GM12892 (cell line): ENCODE data around the gene GRK3.

Experiments used
- DNase-seq: peaks from one replicate; pipeline ENCODE4 v3.0.0; 2011; ENCODE audit not compliant: insufficient read length
- FAIRE-seq: peaks from 2 replicates; lab custom pipeline; 2011; peaks lifted over from hg19 to GRCh38; lab: Jason Lieb, UNC
- POLR2A ChIP-seq: IDR thresholded peaks from 2 replicates; pipeline ENCODE4 v1.6.1; 2011; ENCODE audit warnings: low read depth, low read length, control low read depth
- POLR2AphosphoS5 ChIP-seq: IDR thresholded peaks from 2 replicates; pipeline ENCODE4 v1.6.1; 2011; ENCODE audit warnings: low read depth, low read length, control low read depth
- TAF1 ChIP-seq: IDR thresholded peaks from 2 replicates; pipeline ENCODE4 v1.6.1; 2011; ENCODE audit warnings: low read depth, mild to moderate bottlenecking, control low read depth, low read length, borderline replicate concordance

Gene GRK3

GRCh38 chr22:25709758-25710157 is 145.3 kb downstream of the GRK3 start:
- no peak for TF ChIP-seq TAF1
- no peak for TF ChIP-seq POLR2A
- no peak for TF ChIP-seq POLR2AphosphoS5
- DNase-seq (no peak), FAIRE-seq (no peak)

DNA sequence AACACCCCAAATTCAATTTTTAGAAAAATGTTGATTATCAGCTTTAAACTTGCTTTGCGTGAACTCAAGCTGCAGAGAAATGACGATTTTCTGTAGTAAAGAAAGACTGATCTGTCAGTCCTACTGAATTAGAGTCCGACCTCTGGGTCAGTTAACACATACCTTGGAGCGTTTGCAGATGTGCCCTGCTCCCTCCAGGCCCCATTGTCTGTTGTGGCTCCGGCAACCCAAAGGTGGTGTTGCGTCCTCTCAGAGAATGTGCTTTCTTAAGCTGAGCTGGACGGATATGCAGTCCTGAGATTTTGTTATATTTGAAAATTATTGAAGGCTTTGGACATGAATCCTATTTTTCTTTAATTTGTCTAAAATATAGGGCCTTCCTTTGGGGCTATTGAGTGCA is 146.0 kb downstream of the GRK3 start:
- DNase-seq (no peak), FAIRE-seq (no peak)
- no peak for TF ChIP-seq POLR2AphosphoS5
- TF ChIP-seq TAF1, result no peak
- no peak for TF ChIP-seq POLR2A

DNA sequence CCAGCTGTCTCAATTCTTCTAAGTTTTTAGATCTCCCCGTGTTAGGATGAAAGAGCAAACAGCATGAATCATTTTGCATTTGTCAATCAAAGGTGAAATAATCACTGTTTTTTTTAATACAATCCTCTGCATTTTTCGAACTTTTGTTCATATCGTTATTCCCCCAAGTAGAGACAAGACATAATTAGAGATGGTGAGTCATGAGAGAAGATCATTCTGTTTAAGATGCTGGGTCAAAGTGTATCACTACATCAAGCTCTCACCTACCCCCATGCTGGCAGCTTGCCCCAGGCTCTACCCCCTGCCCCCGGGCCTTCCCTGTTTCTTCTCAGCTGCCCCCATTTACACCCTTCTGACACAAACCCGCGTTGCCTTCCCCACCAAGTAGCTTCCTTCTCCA is 147.0 kb downstream of the GRK3 start:
- DNase-seq (no peak), FAIRE-seq (no peak)
- TF ChIP-seq TAF1, result no peak
- no peak for TF ChIP-seq POLR2A
- TF ChIP-seq POLR2AphosphoS5, result no peak

DNA sequence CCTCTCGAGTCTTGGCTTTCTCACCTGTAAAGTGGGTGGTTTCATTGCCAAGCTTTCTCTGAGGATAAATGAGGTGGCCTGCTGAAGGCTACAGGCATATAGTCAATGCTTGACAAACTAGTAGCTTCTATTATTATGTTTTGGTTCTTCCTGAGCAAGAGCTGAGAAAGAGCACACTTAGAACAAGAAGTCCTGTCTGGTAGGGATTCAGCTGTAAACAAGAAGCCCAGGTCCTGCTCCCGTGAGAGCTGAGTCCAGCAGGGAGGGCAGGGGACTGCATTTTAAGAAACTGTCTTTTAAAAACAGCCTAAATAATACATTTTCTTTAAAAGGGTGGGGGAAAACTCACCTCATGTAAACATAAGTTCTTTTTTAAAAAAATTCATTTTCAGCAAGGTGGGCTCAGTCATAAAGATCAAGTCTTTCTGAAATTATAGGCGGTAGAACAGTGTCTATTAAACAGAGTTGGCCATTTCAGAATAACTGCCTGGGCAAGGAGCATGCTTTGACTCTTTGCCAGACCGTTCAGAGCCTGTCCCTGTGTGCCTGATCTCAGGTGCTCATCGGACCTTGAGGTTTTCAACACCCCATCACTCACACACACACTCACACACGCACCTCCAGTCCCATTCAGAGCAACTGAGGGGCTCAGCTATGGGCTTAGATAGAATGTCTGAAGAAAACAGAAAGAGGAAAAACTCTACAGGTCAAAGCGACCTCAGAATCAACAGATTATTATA is 148.4 kb downstream of the GRK3 start:
- DNase-seq (no peak), FAIRE-seq (no peak)
- TF ChIP-seq TAF1 (no peak), POLR2A (no peak), POLR2AphosphoS5 (no peak)

GRCh38 chr22:25714070-25714469 is 149.6 kb downstream of the GRK3 start:
- no peak for FAIRE-seq
- TF ChIP-seq POLR2AphosphoS5, result no peak
- no peak for TF ChIP-seq TAF1
- no peak for TF ChIP-seq POLR2A
- DNase-seq, result no peak

- TF ChIP-seq TAF1 (no peak), POLR2A (no peak), POLR2AphosphoS5 (no peak)
- FAIRE-seq (no peak), DNase-seq (no peak)
These were observed 150.3 kb downstream of the GRK3 start for GRCh38 chr22:25714739-25715138.

- no peak for FAIRE-seq
- TF ChIP-seq POLR2AphosphoS5 (no peak), TAF1 (no peak), POLR2A (no peak)
- no peak for DNase-seq
These were observed 152.2 kb downstream of the GRK3 start for GRCh38 chr22:25716637-25717036.

DNA sequence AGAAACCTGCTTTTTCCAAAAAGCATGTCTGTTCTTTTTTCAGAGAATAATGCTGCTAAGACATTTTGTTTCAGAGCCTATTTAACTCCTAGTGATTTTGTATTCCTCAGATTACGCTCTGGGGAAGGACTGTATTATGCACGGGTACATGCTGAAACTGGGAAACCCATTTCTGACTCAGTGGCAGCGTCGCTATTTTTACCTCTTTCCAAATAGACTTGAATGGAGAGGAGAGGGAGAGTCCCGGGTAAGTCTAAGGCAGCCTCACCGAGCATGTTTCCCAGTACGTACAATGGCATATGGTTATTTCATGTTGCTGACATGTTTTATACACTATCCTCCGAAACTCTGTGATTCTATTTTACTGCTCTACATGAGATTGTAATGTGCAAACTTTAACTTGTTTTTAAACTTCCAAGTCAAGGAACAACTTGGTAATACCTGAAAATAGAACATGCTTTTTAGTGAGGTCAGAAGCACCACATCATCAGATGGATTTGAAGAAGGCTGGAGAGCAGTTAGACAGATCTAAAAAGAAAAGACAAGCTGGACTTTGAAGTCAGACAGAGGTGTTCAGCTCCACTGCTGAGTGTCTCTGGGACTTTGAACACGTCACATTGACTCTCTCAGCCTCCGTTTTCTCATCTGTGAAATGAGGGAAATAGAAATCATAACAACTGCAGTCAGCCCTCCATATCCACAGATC is 153.8 kb downstream of the GRK3 start:
- FAIRE-seq (peak; percentile 24), DNase-seq (no peak)

GRCh38 chr22:25722223-25722622 is 157.7 kb downstream of the GRK3 start:
- FAIRE-seq (no peak), DNase-seq (no peak)
- no peak for TF ChIP-seq POLR2AphosphoS5
- no peak for TF ChIP-seq TAF1

More for the DNA sequence above, 153.8 kb downstream of the GRK3 start:
- TF ChIP-seq TAF1, result no peak
- TF ChIP-seq POLR2A, result no peak
- no peak for TF ChIP-seq POLR2AphosphoS5

DNA sequence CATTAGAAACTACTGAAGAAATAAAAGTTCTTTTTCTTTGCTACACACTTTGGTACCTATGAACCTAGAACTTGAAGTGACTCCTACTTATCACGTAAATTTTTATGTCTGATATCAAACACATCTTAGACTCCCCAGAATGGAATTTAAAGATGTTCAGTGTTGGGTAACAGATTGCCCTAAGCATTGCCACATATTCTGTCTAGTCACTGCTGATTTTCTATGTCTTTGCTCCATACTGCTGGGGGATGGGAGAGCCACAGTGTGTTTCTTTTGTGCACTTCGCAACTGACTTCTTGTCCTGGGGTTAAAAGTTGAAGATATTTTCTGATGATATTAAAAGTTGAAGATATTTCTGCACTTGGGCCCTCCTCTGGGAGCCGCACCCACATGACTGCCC is 158.2 kb downstream of the GRK3 start:
- FAIRE-seq (no peak), DNase-seq (no peak)
- TF ChIP-seq POLR2AphosphoS5, result no peak
- TF ChIP-seq POLR2A, result no peak
- TF ChIP-seq TAF1, result no peak

- no peak for DNase-seq
- no peak for TF ChIP-seq TAF1
- no peak for TF ChIP-seq POLR2A
- no peak for TF ChIP-seq POLR2AphosphoS5
- FAIRE-seq, result no peak
These were observed 161.8 kb downstream of the GRK3 start for GRCh38 chr22:25726241-25726640.

DNA sequence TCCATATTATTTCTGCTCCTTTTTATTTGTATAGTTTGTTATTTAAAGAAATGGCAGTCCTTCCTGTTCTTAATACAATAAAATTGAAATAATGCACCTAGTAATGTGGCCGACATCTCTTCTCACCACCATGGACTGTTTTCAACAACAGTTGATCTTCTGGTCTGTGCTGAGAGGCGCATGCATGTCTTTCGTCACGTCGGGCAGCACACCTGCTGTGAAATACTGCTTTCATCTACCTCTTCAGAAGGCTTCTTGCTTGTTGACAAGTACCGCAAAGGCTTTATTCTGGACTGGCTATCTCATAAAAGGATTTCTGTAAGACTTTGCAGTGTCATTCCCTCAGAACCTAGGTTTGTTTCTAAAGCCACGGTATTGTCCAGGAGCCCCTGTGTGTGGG is 163.6 kb downstream of the GRK3 start:
- FAIRE-seq (no peak), DNase-seq (no peak)
- no peak for TF ChIP-seq TAF1
- no peak for TF ChIP-seq POLR2A
- TF ChIP-seq POLR2AphosphoS5, result no peak
